Activated CD4-positive, alpha-beta T cell treated with anti-CD3 and anti-CD28 coated beads for 36 hours (primary cell): Measurements from ENCODE around the gene HIPK3. TPM values are rescaled to one million over a fixed set of nuclear protein-coding genes. Genes with fewer than 3 reads are reported as not detected.
"Not testable (repeated sequence)": the region's sequence is repeated elsewhere in the genome, so short reads cannot be mapped to it uniquely, and the experiment has no call there.

Experiments
- ATAC-seq: fragments of 200-7000 bp; cut with Tn5 transposase; one replicate; pipeline ENCODE4 v1.10.0; 2021; ENCODE audit warnings: mild to moderate bottlenecking, moderate library complexity
- CTCF ChIA-PET: fragments of 350-600 bp; sonication (Branson Sonifier 250); formaldehyde crosslinking; loops from one replicate; lab custom pipeline; 2021; ENCODE audit warnings: antibody characterized with exemption; lab: Charles Lee
- POLR2A ChIA-PET: fragments of 350-600 bp; sonication (Branson Sonifier 250); formaldehyde crosslinking; loops from one replicate; lab custom pipeline; 2021; ENCODE audit warnings: antibody characterized with exemption, inconsistent platforms; lab: Charles Lee
- DNase-seq: peaks from one replicate; pipeline ENCODE4 v3.0.0-alpha.2; 2020
- H3K27ac Mint-ChIP-seq: one replicate; pipeline ENCODE4 v1.8.0; 2021; ENCODE audit warnings: mixed read lengths
- H3K27me3 Mint-ChIP-seq: one replicate; pipeline ENCODE4 v1.8.0; 2021; ENCODE audit warnings: mixed read lengths
- H3K36me3 Mint-ChIP-seq: one replicate; pipeline ENCODE4 v1.8.0; 2021; ENCODE audit warnings: low read depth, mixed read lengths
- H3K4me1 Mint-ChIP-seq: one replicate; pipeline ENCODE4 v1.8.0; 2021; ENCODE audit warnings: mixed read lengths
- H3K4me3 Mint-ChIP-seq: one replicate; pipeline ENCODE4 v1.8.0; 2021; ENCODE audit warnings: mild to moderate bottlenecking, moderate library complexity, mixed read lengths
- H3K9me3 Mint-ChIP-seq: one replicate; pipeline ENCODE4 v1.8.0; 2021; ENCODE audit warnings: low read depth, mixed read lengths
- intact Hi-C, 2 experiments: fragments of 100-400 bp; cut with DNase I in 1 of 2; cut with micrococcal nuclease in 1 of 2; formaldehyde crosslinking; loops; one replicate each; pipeline versions ENCODE4 v1.14.2 to v1.15.1; 2022 to 2024; cut with DNase I, micrococcal nuclease
- total RNA-seq, 2 experiments: library from RNA; stranded (reverse); gene quantifications; one replicate each; pipeline ENCODE4 v1.2.3, GENCODE V29; 2021

The HIPK3 gene
- total RNA-seq, 2 experiments from 2014 or later: 25.7 to 26.8 TPM

GRCh38 chr11:33234397-33235190 lies 22.6 kb upstream of the HIPK3 start:
- Mint-ChIP-seq H3K4me1 (no peaks in the 10 kb centered on the region), H3K27ac (no peak overlapping the region), H3K4me3 (no peak overlapping the region), H3K27me3 (no peaks in the 10 kb centered on the region), H3K9me3 (no peaks in the 10 kb centered on the region), H3K36me3 (no peaks in the 10 kb centered on the region)
- intact Hi-C loops: no loop called here
- ATAC-seq (no peak), DNase-seq (no peak)
- CTCF ChIA-PET: no interaction called here
- POLR2A ChIA-PET: no interaction called here

GRCh38 chr11:33237039-33237597 lies 20.1 kb upstream of the HIPK3 start:
- Mint-ChIP-seq H3K36me3 (no peaks in the 10 kb centered on the region), H3K4me3 (no peak overlapping the region), H3K9me3 (no peaks in the 10 kb centered on the region), H3K27ac (no peak overlapping the region), H3K27me3 (peaks cover 2% of the 10 kb centered on the region), H3K4me1 (no peaks in the 10 kb centered on the region)
- intact Hi-C loops: no loop called here
- ATAC-seq (no peak), DNase-seq (no peak)
- CTCF ChIA-PET: no interaction called here
- POLR2A ChIA-PET: no interaction called here

- Mint-ChIP-seq H3K4me1 (no peaks in the 10 kb centered on the region), H3K36me3 (no peaks in the 10 kb centered on the region)
- CTCF ChIA-PET: no interaction called here
Observed at GRCh38 chr11:33242575-33242974, 14.6 kb upstream of the HIPK3 start.

GRCh38 chr11:33243654-33244053 lies 13.5 kb upstream of the HIPK3 start:
- H3K36me3 Mint-ChIP-seq, H3K4me1 Mint-ChIP-seq, intact Hi-C loops, DNase-seq, POLR2A ChIA-PET, H3K27ac Mint-ChIP-seq, CTCF ChIA-PET, ATAC-seq, H3K4me3 Mint-ChIP-seq, H3K27me3 Mint-ChIP-seq, H3K9me3 Mint-ChIP-seq: not testable (repeated sequence)

More at GRCh38 chr11:33242575-33242974, 14.6 kb upstream of the HIPK3 start:
- Mint-ChIP-seq H3K27ac (no peak overlapping the region), H3K9me3 (peaks cover 4% of the 10 kb centered on the region), H3K27me3 (peaks cover 6% of the 10 kb centered on the region), H3K4me3 (no peak overlapping the region)
- DNase-seq: no peak
- POLR2A ChIA-PET: no interaction called here
- intact Hi-C loops: no loop called here
- ATAC-seq: no peak

- ATAC-seq (no peak), DNase-seq (no peak)
- intact Hi-C loops: no loop called here
- no peak overlapping the region for H3K4me3 Mint-ChIP-seq
- no peak overlapping the region for H3K27ac Mint-ChIP-seq
- no peaks in the 10 kb centered on the region for H3K9me3 Mint-ChIP-seq
- no peaks in the 10 kb centered on the region for H3K36me3 Mint-ChIP-seq
- POLR2A ChIA-PET: no interaction called here
- H3K4me1 Mint-ChIP-seq: no peaks in the 10 kb centered on the region
- peaks cover 5% of the 10 kb centered on the region for H3K27me3 Mint-ChIP-seq
- CTCF ChIA-PET: interaction anchor here (0.7 kb wide), 1 partner anchor 13 kb away, joined by 3 read pairs; no protein-coding TSS in a partner anchor
Observed at GRCh38 chr11:33248416-33248971, 8.7 kb upstream of the HIPK3 start.

- peaks cover 3% of the 10 kb centered on the region for H3K36me3 Mint-ChIP-seq
- DNase-seq (no peak), ATAC-seq (no peak)
- H3K4me3 Mint-ChIP-seq: peak overlapping the region; percentile 96
- H3K27me3 Mint-ChIP-seq: no peaks in the 10 kb centered on the region
- no peaks in the 10 kb centered on the region for H3K9me3 Mint-ChIP-seq
- peak overlapping the region; percentile 95 for H3K27ac Mint-ChIP-seq
- intact Hi-C loops: loop anchor here (2.0 to 10.0 kb wide), 12 partner anchors 73 to 1183 kb away; partner anchors contain the start of genes CAT (in 1 of the 2), CD59 (in 1 of the 2), CSTF3 (in 1 of the 2) and EIF3M (in 1 of the 2)
- ChIA-PET CTCF (interaction anchor here (1.0 kb wide), 1 partner anchor 95 kb away, joined by 3 read pairs; the partner anchor contains the start of gene CSTF3), POLR2A (no interaction called here)
- H3K4me1 Mint-ChIP-seq: peaks cover 19% of the 10 kb centered on the region
Observed at GRCh38 chr11:33256031-33256812, 959 bp upstream of the HIPK3 start.

GRCh38 chr11:33256813-33257159 lies 395 bp upstream of the HIPK3 start:
- Mint-ChIP-seq H3K4me3 (peak overlapping the region; percentile 96), H3K9me3 (no peaks in the 10 kb centered on the region), H3K36me3 (peaks cover 5% of the 10 kb centered on the region), H3K27ac (peak overlapping the region; percentile 95), H3K4me1 (peaks cover 25% of the 10 kb centered on the region), H3K27me3 (no peaks in the 10 kb centered on the region)
- intact Hi-C loops: loop anchor here (1.0 to 10.0 kb wide), 16 partner anchors 72 to 1182 kb away; partner anchors contain the start of genes CSTF3 (in 2 of the 2), C11orf91 (in 1 of the 2), CAPRIN1 (in 1 of the 2) and CAT (in 1 of the 2)
- POLR2A ChIA-PET: no interaction called here
- DNase-seq: no peak
- no peak for ATAC-seq
- CTCF ChIA-PET: interaction anchor here (1.0 kb wide), 1 partner anchor 95 kb away, joined by 3 read pairs; the partner anchor contains the start of gene CSTF3

GRCh38 chr11:33257897-33258630 lies 883 bp downstream of the HIPK3 start:
- intact Hi-C loops: loop anchor here (1.0 to 10.0 kb wide), 17 partner anchors 71 to 1181 kb away; partner anchors contain the start of genes CSTF3 (in 2 of the 2), C11orf91 (in 1 of the 2), CAPRIN1 (in 1 of the 2) and CAT (in 1 of the 2)
- H3K9me3 Mint-ChIP-seq: no peaks in the 10 kb centered on the region
- ChIA-PET CTCF (no interaction called here), POLR2A (interaction anchor here (0.5 kb wide), 1 partner anchor 846 kb away, joined by 4 read pairs; no protein-coding TSS in a partner anchor)
- ATAC-seq (peak; percentile 62), DNase-seq (peak; percentile 86)
- H3K27ac Mint-ChIP-seq: peak overlapping the region; percentile 92
- peak overlapping the region; percentile 96 for H3K4me3 Mint-ChIP-seq
- no peaks in the 10 kb centered on the region for H3K27me3 Mint-ChIP-seq
- H3K4me1 Mint-ChIP-seq: peaks cover 34% of the 10 kb centered on the region
- peaks cover 5% of the 10 kb centered on the region for H3K36me3 Mint-ChIP-seq

- Mint-ChIP-seq H3K4me3 (peak overlapping the region; percentile 96), H3K27ac (peak overlapping the region; percentile 92), H3K9me3 (no peaks in the 10 kb centered on the region), H3K36me3 (peaks cover 5% of the 10 kb centered on the region), H3K4me1 (peaks cover 38% of the 10 kb centered on the region), H3K27me3 (no peaks in the 10 kb centered on the region)
- CTCF ChIA-PET: no interaction called here
- intact Hi-C loops: loop anchor here (1.0 to 10.0 kb wide), 10 partner anchors 70 to 849 kb away; partner anchors contain the start of genes CD59 (in 1 of the 2), EIF3M (in 1 of the 2), FBXO3 (in 1 of the 2) and LMO2 (in 1 of the 2)
- ATAC-seq: no peak
- peak; percentile 20 for DNase-seq
- POLR2A ChIA-PET: interaction anchor here (0.5 to 0.6 kb wide), 2 partner anchors 230 to 845 kb away, joined by 4 to 6 read pairs; no protein-coding TSS in a partner anchor
Observed at GRCh38 chr11:33258631-33259205, 1.5 kb downstream of the HIPK3 start.

- ATAC-seq (no peak), DNase-seq (no peak)
- CTCF ChIA-PET: interaction anchor here (1.2 to 1.8 kb wide), 2 partner anchors 70 to 195 kb away, joined by 3 to 4 read pairs; no protein-coding TSS in a partner anchor
- Mint-ChIP-seq H3K27ac (no peak overlapping the region), H3K9me3 (no peaks in the 10 kb centered on the region), H3K27me3 (no peaks in the 10 kb centered on the region), H3K4me1 (peaks cover 42% of the 10 kb centered on the region), H3K36me3 (peaks cover 5% of the 10 kb centered on the region), H3K4me3 (peak overlapping the region; percentile 96)
- intact Hi-C loops: loop anchor here (2.0 to 10.0 kb wide), 9 partner anchors 69 to 847 kb away; partner anchors contain the start of genes CD59 (in 1 of the 2), EIF3M (in 1 of the 2), FBXO3 (in 1 of the 2) and LMO2 (in 1 of the 2)
- POLR2A ChIA-PET: no interaction called here
Observed at GRCh38 chr11:33259869-33260268, 2.7 kb downstream of the HIPK3 start.
